DMS153 treated with DMSO at 0.1 percent for 48 hours (cell line): ENCODE results near the gene MYO9B.
"Not testable (repeated sequence)": the region's sequence is repeated elsewhere in the genome, so short reads cannot be mapped to it uniquely, and the experiment has no call there.

ENCODE experiments used
- DNase-seq: peaks from one replicate; lab custom pipeline; 2025; ENCODE audit not compliant: unreplicated experiment; lab: John Stamatoyannopoulos, UW

MYO9B gene

GRCh38 chr19:17171874-17172273 lies 96.3 kb downstream of the MYO9B start:
- DNase-seq, result no peak

- DNase-seq, result no peak
Observed at GRCh38 chr19:17172624-17173345, 97.2 kb downstream of the MYO9B start.

DNA sequence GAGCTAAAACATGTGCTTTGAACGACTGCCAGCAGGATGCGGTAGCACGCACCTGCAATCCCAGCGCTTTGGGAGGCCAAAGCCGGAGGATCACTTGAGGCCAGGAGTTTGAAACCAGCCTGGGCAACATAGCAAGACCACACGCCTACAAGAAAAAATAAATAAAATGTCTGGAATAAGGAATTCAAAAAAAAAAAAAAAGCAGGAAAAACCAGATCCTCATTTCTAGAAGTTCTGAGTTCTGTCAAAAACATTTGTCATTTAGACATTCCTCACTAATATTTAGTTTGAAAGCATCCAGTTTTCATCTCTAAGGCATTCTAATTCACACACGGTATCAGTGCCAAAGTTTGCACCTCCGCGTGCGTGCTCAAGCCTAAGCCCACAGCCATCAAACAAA lies 102.7 kb downstream of the MYO9B start:
- no peak for DNase-seq

DNA sequence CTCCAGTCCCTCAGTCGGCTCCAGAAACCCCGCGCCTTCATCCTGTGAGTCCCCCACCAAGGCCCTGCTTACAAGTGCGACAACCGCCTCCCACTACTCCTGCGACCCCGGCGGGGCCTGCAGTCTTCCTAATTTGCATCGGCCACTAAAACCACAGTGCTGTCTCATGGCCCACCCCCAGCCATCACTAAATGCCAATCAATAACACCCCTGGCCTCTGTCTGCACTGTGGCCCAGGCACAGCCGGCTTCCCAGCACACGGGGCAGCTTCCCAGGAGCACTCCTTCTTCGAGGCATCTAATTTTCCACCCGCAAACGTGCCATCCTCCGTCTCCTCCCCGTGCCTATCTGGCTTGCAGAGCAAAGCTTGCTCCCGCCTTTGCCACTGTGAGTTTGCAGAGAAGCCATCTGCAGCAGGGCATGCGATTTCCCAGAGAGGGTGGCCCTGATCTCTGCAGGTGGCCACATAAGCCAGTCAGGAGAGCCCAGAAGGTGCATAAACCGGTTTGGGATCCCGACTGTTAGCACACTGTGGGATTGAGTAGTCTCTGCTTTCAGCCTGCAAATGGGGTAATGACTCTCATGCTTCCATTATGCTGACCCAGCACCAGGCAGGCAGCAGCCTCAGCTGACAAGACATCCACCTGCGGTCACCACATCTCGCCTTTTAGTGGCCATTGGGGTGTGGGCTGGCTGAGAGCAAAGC lies 105.6 kb downstream of the MYO9B start:
- no peak for DNase-seq

DNA sequence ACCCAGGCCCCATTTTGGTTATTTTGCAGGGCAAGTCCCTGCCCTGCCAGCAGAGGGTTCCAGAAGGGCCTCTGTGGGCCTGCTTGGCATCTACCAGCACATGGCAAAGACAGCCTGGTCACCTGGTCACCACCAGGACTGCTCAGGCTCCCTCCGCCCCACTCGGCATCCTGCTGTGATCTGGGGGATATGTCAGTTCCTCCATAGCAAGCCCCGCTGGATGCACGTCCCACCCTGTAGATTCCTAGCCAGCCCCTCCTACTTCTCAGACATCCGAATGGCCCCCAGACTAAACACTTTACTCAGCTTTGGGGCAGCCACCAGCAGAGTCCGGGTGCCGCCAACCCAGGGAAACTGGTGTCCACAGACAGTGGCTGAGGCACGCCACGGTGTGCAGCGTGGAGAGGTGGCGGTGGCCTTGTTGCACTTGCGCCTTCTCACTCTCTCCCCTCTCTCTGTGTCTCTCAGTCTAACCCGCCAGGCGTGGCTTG lies 107.7 kb downstream of the MYO9B start:
- DNase-seq, result no peak

DNA sequence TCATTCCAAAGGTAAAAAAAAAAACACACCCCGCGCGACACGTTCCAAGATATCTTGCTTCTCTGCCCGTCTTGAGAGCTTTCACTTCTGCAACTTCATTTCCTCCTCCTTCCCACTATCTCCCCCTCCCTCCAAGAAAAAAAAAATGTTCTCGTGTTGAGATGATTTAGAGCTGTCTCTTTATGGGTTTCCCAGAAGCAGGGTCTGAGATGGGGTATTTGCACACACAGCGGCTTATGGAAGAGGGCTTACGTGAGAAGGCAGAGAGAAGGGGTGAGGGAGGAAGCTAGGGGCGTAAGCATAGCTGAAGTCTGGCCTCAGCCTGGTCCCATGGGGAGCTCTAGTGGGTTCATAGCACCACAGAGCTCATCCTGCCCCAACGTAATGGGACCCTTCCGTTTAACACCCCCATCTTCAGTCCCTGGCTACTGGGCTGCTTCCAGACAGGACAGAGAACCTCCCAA lies 108.3 kb downstream of the MYO9B start:
- DNase-seq, result no peak

DNA sequence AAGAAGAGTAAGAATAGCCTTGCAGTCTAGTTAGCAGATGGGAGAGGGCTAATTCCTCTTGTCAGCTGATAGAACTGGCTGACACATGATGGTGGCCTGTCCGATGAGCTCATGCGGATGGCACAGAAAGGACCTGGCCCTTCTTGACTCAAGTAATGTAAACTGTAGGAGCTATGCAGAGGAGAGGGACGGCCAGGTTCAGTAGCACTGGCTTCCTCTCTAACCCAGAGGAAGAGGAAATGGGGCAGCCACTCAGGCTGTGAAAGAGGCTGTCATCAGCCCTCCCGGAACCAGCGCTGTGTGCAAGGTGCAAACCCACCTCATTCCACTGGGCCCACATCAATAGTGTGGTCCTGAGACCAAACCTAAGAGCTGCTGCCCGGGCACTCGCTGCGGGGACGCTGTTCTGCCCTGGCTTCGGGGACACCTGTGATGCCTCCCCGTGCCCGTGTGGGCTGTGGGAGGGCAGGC lies 108.8 kb downstream of the MYO9B start:
- DNase-seq, result no peak

DNA sequence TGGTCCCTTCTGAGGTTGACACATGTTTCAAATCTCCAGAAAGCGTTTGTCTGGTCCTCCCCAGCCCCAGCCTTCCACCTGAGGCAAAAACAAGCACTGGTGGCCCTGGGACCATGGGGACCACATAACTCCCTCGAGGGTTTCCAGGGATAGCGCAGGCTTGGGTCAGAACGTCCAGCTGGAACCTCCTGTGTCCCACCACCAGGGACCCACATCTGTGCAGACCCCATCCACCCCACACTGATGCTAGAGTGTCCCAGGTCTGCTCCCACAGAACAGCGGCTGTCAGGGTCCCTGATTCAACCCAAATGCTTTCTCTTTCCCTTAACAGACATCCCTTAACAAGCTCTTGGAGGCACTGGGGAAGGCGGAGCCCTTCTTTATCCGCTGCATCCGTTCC lies 110.0 kb downstream of the MYO9B start:
- DNase-seq, result no peak

- DNase-seq, result not testable (repeated sequence)
Observed at GRCh38 chr19:17191736-17192135, 116.2 kb downstream of the MYO9B start.

GRCh38 chr19:17192751-17193150 lies 117.2 kb downstream of the MYO9B start:
- DNase-seq, result no peak

- DNase-seq, result no peak
Observed at GRCh38 chr19:17194608-17195007, 119.0 kb downstream of the MYO9B start.

DNA sequence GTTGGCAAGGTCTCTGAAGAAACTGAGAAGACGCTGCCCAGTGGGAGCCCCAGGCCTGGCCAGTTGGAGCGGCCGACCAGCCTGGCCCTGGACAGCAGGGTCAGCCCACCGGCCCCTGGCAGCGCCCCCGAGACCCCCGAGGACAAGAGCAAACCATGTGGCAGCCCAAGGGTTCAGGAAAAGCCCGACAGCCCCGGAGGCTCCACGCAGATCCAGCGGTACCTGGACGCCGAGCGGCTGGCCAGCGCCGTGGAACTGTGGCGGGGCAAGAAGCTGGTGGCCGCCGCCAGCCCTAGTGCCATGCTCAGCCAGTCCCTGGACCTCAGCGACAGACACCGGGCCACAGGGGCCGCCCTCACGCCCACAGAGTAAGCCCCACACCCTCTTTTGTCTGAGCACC lies 119.5 kb downstream of the MYO9B start:
- no peak for DNase-seq

DNA sequence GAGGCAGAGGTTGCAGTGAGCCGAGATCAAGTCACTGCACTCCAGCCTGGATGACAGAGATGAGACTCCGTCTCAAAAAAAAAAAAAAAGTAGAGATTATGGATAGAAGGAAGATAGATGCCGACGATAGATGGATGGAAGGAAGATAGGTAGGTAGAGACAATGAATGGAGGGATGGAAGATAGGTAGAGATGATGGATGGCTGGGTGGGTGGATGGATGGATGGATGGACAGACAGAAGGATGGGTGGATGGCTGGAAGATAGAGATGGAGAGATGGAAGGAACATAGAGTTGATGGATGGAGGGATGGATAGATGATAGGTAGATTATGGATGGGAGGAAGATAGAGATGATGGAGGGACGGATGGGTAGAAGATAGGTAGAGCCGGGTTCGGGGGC lies 121.0 kb downstream of the MYO9B start:
- no peak for DNase-seq

- DNase-seq, result no peak
Observed at GRCh38 chr19:17197666-17198065, 122.1 kb downstream of the MYO9B start.

DNA sequence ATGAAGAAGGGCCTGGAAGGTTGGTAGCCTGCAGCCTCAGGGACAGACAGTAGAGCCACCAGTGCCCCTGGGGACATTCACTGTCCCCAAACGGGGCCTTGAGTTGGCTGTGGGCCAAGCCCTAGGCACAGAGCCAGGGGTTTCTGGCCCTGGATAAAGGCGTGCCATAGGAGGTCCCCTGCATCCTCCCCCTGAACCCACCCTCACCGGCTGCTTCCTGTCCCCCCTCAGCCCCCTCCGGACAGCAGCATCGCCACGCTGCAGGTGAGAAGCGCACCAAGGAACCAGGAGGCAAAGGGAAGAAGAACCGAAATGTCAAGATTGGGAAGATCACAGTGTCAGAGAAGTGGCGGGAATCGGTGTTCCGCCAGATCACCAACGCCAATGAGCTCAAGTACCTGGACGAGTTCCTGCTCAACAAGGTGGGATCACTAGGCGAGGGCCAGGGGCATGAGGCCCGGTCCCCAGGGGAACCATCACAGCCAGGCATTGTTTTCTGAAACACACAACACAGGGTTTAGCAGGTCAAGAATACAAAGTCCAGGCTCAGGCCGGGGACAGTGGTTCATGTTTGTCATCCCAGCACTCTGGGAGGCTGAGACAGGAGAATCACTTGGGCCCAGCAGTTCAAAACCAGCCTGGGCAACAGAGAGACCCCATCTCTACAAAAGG lies 125.0 kb downstream of the MYO9B start:
- DNase-seq, result no peak

DNA sequence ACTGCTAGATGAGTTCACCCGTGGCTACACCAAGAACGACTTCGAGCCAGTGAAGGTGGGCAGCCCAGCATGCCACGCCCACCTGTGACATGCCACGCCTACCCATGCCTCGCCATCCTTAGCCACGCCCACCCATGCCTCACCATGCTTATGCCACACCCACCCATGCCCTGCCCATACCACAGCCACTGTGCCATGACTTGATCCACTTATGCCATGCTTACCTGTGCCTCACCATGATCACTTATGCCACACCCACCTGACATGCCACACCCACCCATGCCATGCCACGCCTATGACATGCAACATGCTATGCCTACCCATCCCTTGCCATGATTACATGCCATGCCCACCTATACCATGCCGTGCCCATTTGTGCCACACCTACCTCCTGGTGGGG lies 126.7 kb downstream of the MYO9B start:
- DNase-seq, result no peak

DNA sequence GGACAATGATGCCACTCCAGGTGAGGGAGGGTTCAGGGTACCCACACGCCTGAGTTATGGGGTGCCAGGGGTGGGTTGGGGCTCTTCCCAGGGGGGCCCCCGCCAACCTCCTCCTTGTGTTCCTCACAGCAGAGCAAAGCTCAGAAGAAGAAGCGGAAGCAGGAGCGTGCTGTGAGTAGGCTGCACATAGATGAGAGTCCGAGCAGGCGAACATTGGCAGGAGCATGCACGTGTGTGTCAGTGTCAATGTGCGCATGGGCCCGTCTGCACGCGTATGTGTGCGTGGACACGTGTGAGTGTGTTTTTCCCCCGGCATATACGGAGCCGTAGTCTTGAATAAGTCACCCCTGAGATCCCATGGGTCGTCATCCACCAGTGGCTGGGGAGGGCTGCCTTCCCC lies 127.1 kb downstream of the MYO9B start:
- DNase-seq, result no peak

DNA sequence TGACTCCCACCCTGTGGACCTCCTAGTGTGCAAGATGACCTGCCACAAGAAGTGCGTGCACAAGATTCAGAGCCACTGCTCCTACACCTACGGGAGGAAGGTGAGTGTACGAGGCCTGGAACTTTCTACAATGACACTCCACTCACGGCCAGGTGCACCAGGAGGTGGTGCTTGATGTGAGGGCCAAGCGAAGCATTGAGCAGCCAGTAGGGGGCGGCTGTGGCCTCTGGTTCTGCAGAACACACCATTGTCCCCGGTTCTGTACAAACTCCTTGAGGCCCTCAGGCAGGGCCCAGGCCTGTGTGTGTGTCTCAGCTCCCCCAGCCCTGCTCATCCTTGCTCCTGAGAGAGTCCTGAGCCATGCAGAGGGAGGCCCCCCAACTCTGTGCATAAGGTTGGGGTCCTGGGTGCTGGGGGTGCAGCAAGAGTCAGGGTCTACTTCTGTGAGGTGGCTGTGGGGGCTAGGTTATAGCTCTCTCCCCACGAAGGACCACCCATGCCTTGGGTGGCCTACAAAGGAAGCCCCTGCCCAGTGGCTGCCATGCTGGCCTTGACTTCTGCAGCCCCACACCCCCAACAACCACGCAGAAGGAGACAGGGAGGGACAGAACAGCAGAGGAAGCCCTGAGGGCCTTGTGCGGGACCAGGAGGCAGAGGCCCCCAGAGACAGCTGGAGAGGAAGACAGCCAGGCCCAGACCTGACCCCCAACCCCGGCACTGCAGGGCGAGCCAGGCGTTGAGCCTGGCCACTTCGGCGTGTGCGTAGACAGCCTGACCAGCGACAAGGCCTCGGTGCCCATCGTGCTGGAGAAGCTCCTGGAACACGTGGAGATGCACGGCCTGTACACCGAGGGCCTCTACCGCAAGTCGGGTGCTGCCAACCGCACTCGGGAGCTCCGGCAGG lies 129.9 kb downstream of the MYO9B start:
- DNase-seq, result no peak

DNA sequence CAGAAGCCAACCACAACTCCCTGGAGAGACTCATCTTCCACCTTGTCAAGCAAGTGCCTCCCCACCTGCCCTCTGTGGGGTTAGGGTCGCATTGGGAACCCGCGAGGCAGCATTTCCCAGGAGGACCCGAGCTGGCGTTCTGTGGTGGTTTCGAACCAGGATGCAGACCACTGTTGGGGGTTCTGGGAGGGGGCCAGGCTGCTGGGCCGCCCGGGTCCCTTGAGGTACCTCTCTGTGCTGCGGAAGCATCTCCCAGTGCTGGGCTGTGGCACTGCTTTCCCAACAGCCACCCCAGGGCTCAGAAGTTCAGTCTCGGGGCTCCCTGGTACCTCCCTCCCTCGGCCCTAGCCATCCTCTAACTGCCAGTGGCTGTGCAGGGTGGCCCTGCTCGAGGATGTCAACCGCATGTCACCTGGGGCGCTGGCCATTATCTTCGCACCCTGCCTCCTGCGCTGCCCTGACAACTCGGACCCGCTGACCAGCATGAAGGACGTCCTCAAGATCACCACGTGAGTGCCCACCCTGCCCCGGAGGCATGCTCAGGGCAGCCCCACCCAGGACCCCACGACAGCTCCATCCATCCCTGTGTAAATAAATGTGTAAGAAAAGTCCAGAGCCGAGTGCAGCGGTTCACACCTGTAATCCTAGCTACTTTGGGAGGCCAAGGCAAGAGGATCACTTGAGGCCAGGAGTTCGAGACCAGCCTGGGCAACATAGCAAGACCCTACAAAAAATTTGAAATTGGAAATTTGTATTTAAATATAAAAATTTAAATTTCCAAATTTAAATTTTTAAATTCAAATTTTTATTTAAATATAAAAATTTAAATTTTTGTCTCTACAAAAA lies 131.4 kb downstream of the MYO9B start:
- no peak for DNase-seq
